ENCODE measurements around the gene ETFB. TPM values are rescaled to one million over a fixed set of nuclear protein-coding genes. Genes with fewer than 3 reads are reported as not detected.

The ETFB gene
- total RNA-seq, 1 experiment from 2014 or later = 66.2 TPM

GRCh38 chr19:51351266-51351990, 14.8 kb downstream of the ETFB start:
- in situ Hi-C loops (cut with HindIII; ENCODE audit: low pct_unique_long_range_greater_than_20kb, low sequenced_read_pairs) = no loop called here
- DNase-seq (ENCODE audit: low read depth, low spot score) (no peak), ATAC-seq (no peak)
- Histone ChIP-seq H3K27ac (ENCODE audit: low read length) (no peak overlapping the region), H3K9me3 (ENCODE audit: control insufficient read depth, insufficient read depth, low read depth, low read length) (no peaks in the 10 kb centered on the region), H3K4me1 (ENCODE audit: control insufficient read depth, insufficient read depth, low read length) (no peaks in the 10 kb centered on the region), H3K36me3 (ENCODE audit: control insufficient read depth, insufficient read depth, low read length) (no peaks in the 10 kb centered on the region; the same call in 1 of the 2 replicates), H3K27me3 (ENCODE audit: control insufficient read depth, insufficient read depth, low read length) (no peaks in the 10 kb centered on the region), H3K4me3 (ENCODE audit: low read depth in 2 of 2, low read length in 2 of 2) (no peak overlapping the region)
- BruUV-seq (replicated peaks) = no TSS peak
- ChIA-PET POLR2A (no interaction called here), CTCF (no interaction called here)
- intact Hi-C loops (cut with micrococcal nuclease; ENCODE audit: unreplicated experiment) = no loop called here
- TF ChIP-seq POLR2AphosphoS5 (IDR thresholded peaks at IDR 0.05; ENCODE audit: low read depth, low read length) (no peak), CTCF (IDR thresholded peaks at IDR 0.05) (no peak), SIN3A (IDR thresholded peaks at IDR 0.05; ENCODE audit: borderline replicate concordance, insufficient read depth, low read depth, low read length) (no peak), REST (IDR thresholded peaks at IDR 0.05; ENCODE audit: insufficient read depth in 1 of 2, low read depth in 2 of 2, low read length in 1 of 2) (no peak), TCF7L2 (IDR thresholded peaks at IDR 0.05; ENCODE audit: low read depth, low read length) (no peak)

GRCh38 chr19:51347209-51347928, 18.8 kb downstream of the ETFB start:
- ChIA-PET POLR2A (no interaction called here), CTCF (no interaction called here)
- H3K36me3 ChIP-seq (ENCODE audit: control insufficient read depth, insufficient read depth, low read length) = no peaks in the 10 kb centered on the region; the same call in 1 of the 2 replicates
- no peaks in the 10 kb centered on the region for H3K9me3 ChIP-seq (ENCODE audit: control insufficient read depth, insufficient read depth, low read depth, low read length)
- no peak overlapping the region for H3K27ac ChIP-seq (ENCODE audit: low read length)
- TF ChIP-seq TCF7L2 (IDR thresholded peaks at IDR 0.05; ENCODE audit: low read depth, low read length) (no peak), REST (IDR thresholded peaks at IDR 0.05; ENCODE audit: insufficient read depth in 1 of 2, low read depth in 2 of 2, low read length in 1 of 2) (no peak), SIN3A (IDR thresholded peaks at IDR 0.05; ENCODE audit: borderline replicate concordance, insufficient read depth, low read depth, low read length) (no peak), CTCF (IDR thresholded peaks at IDR 0.05) (no peak), POLR2AphosphoS5 (IDR thresholded peaks at IDR 0.05; ENCODE audit: low read depth, low read length) (no peak)
- no TSS peak for BruUV-seq (replicated peaks)
- H3K4me1 ChIP-seq (ENCODE audit: control insufficient read depth, insufficient read depth, low read length) = no peaks in the 10 kb centered on the region
- DNase-seq (ENCODE audit: low read depth, low spot score) (no peak), ATAC-seq (no peak)
- in situ Hi-C loops (cut with HindIII; ENCODE audit: low pct_unique_long_range_greater_than_20kb, low sequenced_read_pairs) = no loop called here
- H3K4me3 ChIP-seq (ENCODE audit: low read depth in 2 of 2, low read length in 2 of 2) = no peak overlapping the region
- intact Hi-C loops (cut with micrococcal nuclease; ENCODE audit: unreplicated experiment) = no loop called here
- H3K27me3 ChIP-seq (ENCODE audit: control insufficient read depth, insufficient read depth, low read length) = no peaks in the 10 kb centered on the region

All from Panc1 (cell line).